H1 (cell line): ENCODE results near the gene FPR2. TPM values are rescaled to one million over a fixed set of nuclear protein-coding genes. Genes with fewer than 3 reads are reported as not detected.

Experiments used
- CTCF ChIA-PET: fragments of 300-600 bp; sonication (Branson Sonifier 250); formaldehyde crosslinking; loops from one replicate; lab custom pipeline; 2021; ENCODE audit not compliant: partially characterized antibody; lab: Charles Lee
- POLR2A ChIA-PET: fragments of 300-600 bp; sonication (Branson Sonifier 250); formaldehyde crosslinking; loops from one replicate; lab custom pipeline; 2021; ENCODE audit warnings: inconsistent platforms; ENCODE audit not compliant: partially characterized antibody; lab: Charles Lee
- DNase-seq, 2 experiments: peaks; one replicate each; pipeline versions ENCODE4 v3.0.0 to v3.0.0-alpha.2; 2010 to 2022; ENCODE audit warnings: low spot score in 2 of 2, low read depth in 1 of 2, mixed read lengths in 1 of 2
- FAIRE-seq: peaks from 2 replicates; lab custom pipeline; 2011; peaks lifted over from hg19 to GRCh38; lab: Jason Lieb, UNC
- H2AFZ ChIP-seq: 2 replicates; pipeline ENCODE4 v1.8.1; 2012; ENCODE audit warnings: low read length, inconsistent platforms
- H2AK5ac ChIP-seq: 2 replicates; pipeline ENCODE4 v1.6.1; 2013; ENCODE audit warnings: low read depth, low read length
- H2BK120ac ChIP-seq: replicated peaks from 2 replicates; pipeline ENCODE3; 2013; ENCODE audit warnings: low read depth, low read length, inconsistent platforms
- H2BK12ac ChIP-seq: 2 replicates; pipeline ENCODE4 v1.6.1; 2013; ENCODE audit warnings: low read depth, low read length
- H2BK15ac ChIP-seq: 2 replicates; pipeline ENCODE4 v1.6.1; 2013; ENCODE audit warnings: low read length
- H2BK20ac ChIP-seq: 2 replicates; pipeline ENCODE4 v1.6.1; 2013; ENCODE audit warnings: low read length
- H2BK5ac ChIP-seq: 2 replicates; pipeline ENCODE4 v1.6.1; 2013; ENCODE audit warnings: low read depth, low read length
- H3K14ac ChIP-seq: 2 replicates; pipeline ENCODE4 v1.6.1; 2013; ENCODE audit warnings: inconsistent platforms; ENCODE audit not compliant: insufficient read length
- H3K18ac ChIP-seq: 2 replicates; pipeline ENCODE4 v1.6.1; 2013; ENCODE audit warnings: low read length; ENCODE audit errors: extremely low read depth
- H3K23ac ChIP-seq: 2 replicates; pipeline ENCODE4 v1.6.1; 2013; ENCODE audit warnings: inconsistent platforms; ENCODE audit not compliant: insufficient read length
- H3K23me2 ChIP-seq: 2 replicates; pipeline ENCODE4 v1.6.1; 2013; ENCODE audit warnings: low read depth, low read length
- H3K27ac ChIP-seq: 2 replicates; pipeline ENCODE4 v1.6.1; 2011; ENCODE audit warnings: low read depth, low read length, inconsistent platforms
- H3K27me3 ChIP-seq, 4 experiments: replicated peaks in 1 of 4; 1 replicate in 1 of 4; 2 replicates in 3 of 4; pipeline versions ENCODE4 v1.6.1 to v1.8.1; 2011 to 2013; ENCODE audit warnings: low read length in 3 of 4, mild to moderate bottlenecking in 3 of 4, inconsistent platforms in 2 of 4, mixed read lengths in 2 of 4, moderate library complexity in 1 of 4; ENCODE audit not compliant: control insufficient read depth in 3 of 4, insufficient read depth in 3 of 4; ENCODE audit errors: extremely low read depth in 1 of 4
- H3K36me3 ChIP-seq, 4 experiments: 2 replicates each; pipeline versions ENCODE4 v1.6.1 to v1.8.1; 2011 to 2013; ENCODE audit warnings: mild to moderate bottlenecking in 4 of 4, low read length in 3 of 4, moderate library complexity in 2 of 4, control low read depth in 1 of 4, inconsistent platforms in 1 of 4; ENCODE audit not compliant: insufficient read depth in 4 of 4, control insufficient read depth in 2 of 4
- H3K4ac ChIP-seq: replicated peaks from 2 replicates; pipeline ENCODE3; 2013; ENCODE audit warnings: low read length, low read depth, mixed read lengths, inconsistent platforms; ENCODE audit not compliant: insufficient read length
- H3K4me1 ChIP-seq, 4 experiments: replicated peaks in 1 of 4; 1 replicate in 1 of 4; 2 replicates in 3 of 4; pipeline versions ENCODE4 v1.6.1 to v1.8.1; 2011 to 2013; ENCODE audit warnings: low read length in 3 of 4, inconsistent platforms in 2 of 4, mixed read lengths in 1 of 4; ENCODE audit not compliant: insufficient read depth in 4 of 4, control insufficient read depth in 3 of 4
- H3K4me2 ChIP-seq, 2 experiments: 2 replicates each; pipeline versions ENCODE4 v1.6.1 to v1.8.1; 2011 to 2013; ENCODE audit warnings: low read depth in 2 of 2, low read length in 2 of 2, control low read depth in 1 of 2, inconsistent platforms in 1 of 2, mild to moderate bottlenecking in 1 of 2; ENCODE audit not compliant: insufficient read depth in 1 of 2
- H3K4me3 ChIP-seq, 4 experiments: fragments of 200-600, 300-600 bp in 1 of 4; sonication (generic), shearing (Covaris generic), sonication (Bioruptor Twin) in 1 of 4; 2 replicates each; pipeline versions ENCODE4 v1.5.1 to v1.8.1; 2011 to 2016; ENCODE audit warnings: low read length in 4 of 4, low read depth in 3 of 4, control low read depth in 2 of 4, inconsistent platforms in 2 of 4, mild to moderate bottlenecking in 2 of 4, mixed read lengths in 1 of 4, moderate library complexity in 1 of 4; ENCODE audit not compliant: insufficient read depth in 2 of 4; ENCODE audit errors: extremely low read depth in 1 of 4
- H3K56ac ChIP-seq: replicated peaks from 2 replicates; pipeline ENCODE3; 2013; ENCODE audit warnings: low read depth, mild to moderate bottlenecking, mixed read lengths, low read length, inconsistent platforms; ENCODE audit not compliant: insufficient read length
- H3K79me1 ChIP-seq: 2 replicates; pipeline ENCODE4 v1.6.1; 2013; ENCODE audit warnings: low read depth, low read length, control low read depth
- H3K79me2 ChIP-seq, 2 experiments: 2 replicates each; pipeline versions ENCODE4 v1.6.1 to v1.8.1; 2012 to 2013; ENCODE audit warnings: low read length in 2 of 2, mild to moderate bottlenecking in 2 of 2, inconsistent platforms in 1 of 2; ENCODE audit not compliant: insufficient read depth in 2 of 2, control insufficient read depth in 1 of 2
- H3K9ac ChIP-seq, 4 experiments: replicated peaks in 1 of 4; 1 replicate in 1 of 4; 2 replicates in 3 of 4; pipeline versions ENCODE4 v1.6.1 to v1.8.1; 2011 to 2013; ENCODE audit warnings: low read depth in 3 of 4, low read length in 3 of 4, control low read depth in 2 of 4, mild to moderate bottlenecking in 2 of 4, moderate library complexity in 2 of 4, inconsistent platforms in 1 of 4; ENCODE audit errors: extremely low read depth in 1 of 4
- H3K9me3 ChIP-seq, 2 experiments: 2 replicates each; pipeline versions ENCODE4 v1.6.1 to v1.8.1; 2012 to 2013; ENCODE audit warnings: mild to moderate bottlenecking in 2 of 2, moderate library complexity in 2 of 2, control low read depth in 1 of 2, inconsistent platforms in 1 of 2, low read depth in 1 of 2, low read length in 1 of 2, mixed read lengths in 1 of 2; ENCODE audit not compliant: insufficient read depth in 2 of 2
- H4K20me1 ChIP-seq, 2 experiments: replicated peaks in 1 of 2; 2 replicates each; pipeline versions ENCODE3 to v1.8.1; 2011 to 2013; ENCODE audit warnings: inconsistent platforms in 2 of 2, low read length in 2 of 2, mild to moderate bottlenecking in 1 of 2; ENCODE audit not compliant: insufficient read depth in 2 of 2, control insufficient read depth in 1 of 2
- H4K5ac ChIP-seq: 2 replicates; pipeline ENCODE4 v1.6.1; 2013; ENCODE audit warnings: low read length, low read depth, mixed read lengths, inconsistent platforms; ENCODE audit not compliant: insufficient read length
- H4K8ac ChIP-seq: 2 replicates; pipeline ENCODE4 v1.8.0; 2013; ENCODE audit warnings: mild to moderate bottlenecking, moderate library complexity, low read length, inconsistent platforms; ENCODE audit not compliant: insufficient read depth; ENCODE audit errors: extremely low read depth
- H4K91ac ChIP-seq: replicated peaks from 2 replicates; pipeline ENCODE3; 2013; ENCODE audit warnings: low read length, mixed read lengths, inconsistent platforms; ENCODE audit not compliant: insufficient read length
- JUND ChIP-seq: IDR thresholded peaks from 2 replicates; pipeline ENCODE4 v1.6.1; 2011; ENCODE audit warnings: mild to moderate bottlenecking, improper control_type of control experiment, low read length
- WGBS, 2 experiments: shearing (Covaris generic) in 1 of 2; methylation state at CpG; one replicate each; pipeline versions ENCODE4 v1.1.6 to v1.1.7; 2013 to 2015; ENCODE audit warnings: low lambda C conversion rate in 2 of 2, mixed read lengths in 2 of 2, inconsistent platforms in 1 of 2, low coverage in 1 of 2, missing lambda C conversion rate in 1 of 2; ENCODE audit not compliant: insufficient replicate concordance in 2 of 2, insufficient coverage in 1 of 2, insufficient read length in 1 of 2; ENCODE audit errors: extremely low coverage in 1 of 2, missing lambda C conversion rate in 1 of 2; 5-methylcytosine and 5-hydroxymethylcytosine counted together
- polyA plus RNA-seq, 7 experiments: library from polyadenylated mRNA; depleted of rRNA in 3 of 7; stranded (reverse) in 5 of 7; unstranded in 2 of 7; fragments of >200 nt in 5 of 7; fragments of 200-250 nt in 2 of 7; gene quantifications; 1 replicate in 5 of 7; 2 replicates in 1 of 7; 4 replicates in 1 of 7; pipeline versions ENCODE4 v1.2.1 to v1.2.3, GENCODE V29; 2011 to 2013; ENCODE audit warnings: missing spikeins in 2 of 7, mixed read lengths in 2 of 7
- total RNA-seq: library from RNA; stranded (reverse); fragmentation: NEBNext Ultra II Directional; extraction: Animal tissue kit (Norgen Biotek cat#: 25700); gene quantifications from 2 replicates; pipeline ENCODE4 v1.2.1, GENCODE V29; 2021

Gene FPR2
- total and polyA plus RNA-seq, 2 of the 8 experiments (the other 6 are each of a cell fraction or from before 2014, with no cell fraction given), result 0.17 TPM; not detected in 1

- H2AFZ ChIP-seq, result no peak within 1 kb of the TSS
- H4K5ac ChIP-seq, result no peak within 1 kb of the TSS
- H3K36me3 ChIP-seq, result no peaks in the 10 kb centered on the region
- H3K23me2 ChIP-seq, result no peaks in the 10 kb centered on the region; the same call in 1 of the 2 replicates
- H3K9ac ChIP-seq, result no peak within 1 kb of the TSS
- no peak within 1 kb of the TSS for H3K14ac ChIP-seq
- no peak within 1 kb of the TSS for H2BK15ac ChIP-seq
- DNase-seq, result no peak
- H4K8ac ChIP-seq, result no peak within 1 kb of the TSS
- no peak within 1 kb of the TSS for H3K56ac ChIP-seq
- H3K4me3 ChIP-seq, result no peak within 1 kb of the TSS
- POLR2A ChIA-PET, result no interaction called here
- no peaks in the 10 kb centered on the region for H3K27me3 ChIP-seq
- no peaks in the 10 kb centered on the region for H3K79me2 ChIP-seq
- no peak within 1 kb of the TSS for H4K91ac ChIP-seq
- no peak for FAIRE-seq
- H2BK20ac ChIP-seq, result no peak within 1 kb of the TSS
- no peak within 1 kb of the TSS for H3K27ac ChIP-seq
- no peaks in the 10 kb centered on the region for H3K79me1 ChIP-seq
- no peak within 1 kb of the TSS for H3K23ac ChIP-seq
- H2BK12ac ChIP-seq, result no peak within 1 kb of the TSS
- CTCF ChIA-PET, result interaction anchor here (1.0 to 1.4 kb wide), 2 partner anchors 12 to 21 kb away, joined by 3 to 5 read pairs; no protein-coding TSS in a partner anchor
- peaks cover 8 to 14% of the 10 kb centered on the region in 2 experiments; a peak in 3 of 4 replicates for H3K9me3 ChIP-seq
- no peak within 1 kb of the TSS for H3K18ac ChIP-seq
- no peak within 1 kb of the TSS for H2BK120ac ChIP-seq
- WGBS, 2 experiments, result 91% methylated on average over 2 of the region's 2 CpGs; no CpG with 5 or more reads in 1 of the 2 experiments
- H3K4me2 ChIP-seq, result no peak within 1 kb of the TSS
- H2AK5ac ChIP-seq, result no peak within 1 kb of the TSS
- no peak within 1 kb of the TSS for H3K4ac ChIP-seq
- H3K4me1 ChIP-seq, result no peaks in the 10 kb centered on the region
- H2BK5ac ChIP-seq, result no peak within 1 kb of the TSS
- no peaks in the 10 kb centered on the region for H4K20me1 ChIP-seq
- no peak for TF ChIP-seq JUND
Measured at GRCh38 chr19:51794885-51795490, 34.0 kb downstream of the FPR2 start, which contains the start of gene FPR3. Gene FPR3 (plus strand): TSS chr19:51795157. CDS start chr19:51823749, 28,592 bp downstream.
